ENCODE data around the gene F13B. TPM values are rescaled to one million over a fixed set of nuclear protein-coding genes. Genes with fewer than 3 reads are reported as not detected.
A peak's percentile ranks its signal among the peaks of the same experiment; 100 is the strongest.
"Not testable (repeated sequence)": the region's sequence is repeated elsewhere in the genome, so short reads cannot be mapped to it uniquely, and the experiment has no call there.

F13B gene
- total RNA-seq, 1 donor from 2014 or later, result not detected

DNA sequence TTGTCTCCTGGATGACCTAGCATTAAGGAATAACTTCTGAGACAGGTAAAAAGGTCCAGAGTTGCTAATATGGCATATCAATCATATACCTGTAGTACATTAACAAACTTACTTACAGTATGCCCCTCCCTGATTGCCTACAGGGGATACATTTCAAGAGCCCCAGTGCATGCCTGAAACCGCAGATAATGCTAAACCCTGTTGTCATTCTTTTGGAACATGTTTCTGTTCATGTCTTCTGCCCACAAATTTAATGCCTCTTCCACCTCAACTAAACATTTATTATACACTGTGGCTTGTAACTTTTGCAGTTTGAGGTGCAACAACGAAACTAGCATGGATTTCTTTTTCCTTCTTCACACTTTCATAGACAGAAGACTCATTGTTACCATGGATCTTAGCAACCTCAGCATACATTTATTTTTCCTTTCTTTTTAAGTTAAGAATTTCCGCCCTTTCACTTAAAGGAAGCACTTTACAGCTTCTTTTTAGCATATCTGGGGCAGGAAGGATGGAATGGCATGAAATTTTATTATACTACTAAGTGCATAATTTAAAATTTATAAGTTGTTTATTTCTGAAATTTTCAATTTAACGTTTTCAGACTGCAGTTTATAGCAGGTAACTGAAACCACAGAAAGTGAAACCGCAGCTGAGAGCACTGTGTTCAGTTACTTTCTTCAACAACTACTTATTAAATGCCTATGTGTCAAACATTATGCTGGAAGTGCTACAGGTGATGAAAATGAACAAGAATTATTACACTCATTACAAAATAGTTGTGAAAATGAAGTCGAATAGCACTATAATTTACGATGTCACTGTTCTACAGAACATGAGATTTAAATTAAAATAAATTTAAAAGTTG, 25.3 kb downstream of the F13B start:
- DNase-seq, result no peak

DNA sequence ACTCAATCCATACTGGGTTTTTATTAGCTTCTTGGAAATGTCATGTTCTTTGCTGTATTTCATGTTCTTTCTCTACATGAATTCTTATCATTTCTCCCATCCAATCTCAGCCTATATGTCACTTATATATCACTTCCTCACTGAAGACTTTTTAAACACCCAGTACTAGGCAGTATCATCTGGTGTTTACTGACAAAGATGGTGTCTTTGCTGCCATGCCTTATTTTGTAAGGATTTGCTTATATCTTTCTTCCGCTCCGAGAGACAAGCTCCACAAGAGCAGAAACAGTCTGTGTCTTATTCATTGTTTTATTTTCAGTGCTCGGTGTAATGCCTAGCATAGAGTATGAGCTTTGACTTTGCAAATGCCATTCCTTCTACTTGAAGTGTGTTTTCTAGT, 30.2 kb downstream of the F13B start:
- DNase-seq, result no peak

DNA sequence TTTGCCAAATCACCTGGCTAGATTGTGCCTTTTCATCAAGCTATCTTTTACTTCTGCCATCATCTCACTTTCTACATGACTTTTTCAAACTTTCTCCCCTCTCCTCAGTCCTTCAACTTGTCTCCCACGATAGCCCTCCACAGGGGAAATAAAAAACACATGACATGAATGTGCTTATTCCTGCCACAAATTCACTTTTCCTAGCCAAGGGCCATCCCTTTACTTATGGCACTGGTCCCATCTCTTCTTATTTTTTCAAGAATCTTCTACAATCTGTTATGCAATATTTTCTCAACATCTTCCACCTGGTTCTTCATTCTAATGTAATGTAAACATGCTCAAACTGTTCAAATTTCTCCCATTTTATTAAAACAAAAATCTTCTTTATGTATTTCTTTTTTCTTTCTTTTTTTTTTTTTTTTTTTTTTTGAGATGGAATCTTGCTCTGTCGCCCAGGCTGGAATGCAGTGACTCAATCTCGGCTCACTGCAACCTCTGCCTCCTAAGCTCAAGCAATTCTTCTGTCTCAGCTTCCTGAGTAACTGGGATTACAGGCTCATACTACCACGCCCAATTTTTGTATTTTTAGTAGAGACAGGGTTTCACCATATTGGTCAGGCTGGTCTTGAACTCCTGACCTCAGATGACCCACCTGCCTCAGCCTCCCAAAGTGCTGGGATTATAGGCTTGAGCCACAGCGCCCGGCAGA, 32.3 kb downstream of the F13B start:
- DNase-seq, result not testable (repeated sequence)

DNA sequence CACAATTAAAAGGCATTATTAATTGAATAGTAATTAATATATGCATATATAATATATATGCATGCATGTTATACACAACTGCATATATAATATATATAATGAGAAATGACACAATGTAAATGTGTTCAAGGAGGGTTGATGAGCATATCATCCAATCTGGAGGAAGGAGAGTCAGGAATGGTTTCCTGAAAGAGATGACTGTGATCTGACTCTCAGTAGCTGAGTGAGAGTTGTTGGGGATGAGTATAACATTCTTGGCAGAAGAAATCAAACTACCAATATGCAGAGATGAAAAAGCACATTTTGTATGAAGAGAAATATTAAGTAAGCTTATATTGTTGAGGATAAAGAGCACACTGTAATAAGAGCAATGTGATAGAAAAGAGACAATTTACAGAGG, 37.3 kb downstream of the F13B start:
- DNase-seq, result no peak

DNA sequence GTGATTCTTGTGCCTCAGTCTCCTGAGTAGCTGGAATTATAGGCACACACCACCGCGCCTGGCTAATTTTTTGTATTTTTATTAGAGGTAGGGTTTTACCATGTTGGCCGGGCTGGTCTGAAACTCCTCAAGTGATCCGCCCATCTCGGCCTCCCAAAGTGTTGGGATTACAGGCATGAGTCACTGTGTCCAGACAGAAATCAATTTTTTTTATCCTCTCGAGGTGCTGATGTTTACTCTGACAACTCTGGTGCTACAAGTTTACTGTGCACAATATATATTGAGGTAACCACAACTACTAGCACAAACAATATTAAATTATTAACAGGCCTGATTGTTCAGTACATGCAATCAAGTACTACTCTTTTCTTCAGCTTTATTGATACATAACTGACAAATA, 39.7 kb downstream of the F13B start:
- DNase-seq, result no peak

DNA sequence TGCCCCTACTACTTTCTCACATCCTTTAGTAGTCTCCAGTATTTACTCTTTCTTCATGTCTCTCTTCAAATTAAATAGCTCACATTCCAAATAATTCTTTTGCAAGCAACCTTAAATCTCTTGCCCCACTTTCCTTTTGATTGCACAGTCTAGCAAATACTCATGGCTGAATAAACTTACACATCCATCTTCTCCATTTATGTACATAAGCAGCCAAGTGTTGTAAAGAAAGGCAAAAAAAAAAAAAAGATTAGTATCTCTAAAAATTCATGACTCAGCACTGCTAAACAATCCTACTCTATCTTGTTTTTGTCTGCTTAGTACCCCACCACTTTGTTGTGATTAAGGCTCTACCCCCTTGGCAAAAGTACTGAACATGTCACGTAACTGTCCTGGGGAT, 42.6 kb downstream of the F13B start:
- DNase-seq, result no peak

DNA sequence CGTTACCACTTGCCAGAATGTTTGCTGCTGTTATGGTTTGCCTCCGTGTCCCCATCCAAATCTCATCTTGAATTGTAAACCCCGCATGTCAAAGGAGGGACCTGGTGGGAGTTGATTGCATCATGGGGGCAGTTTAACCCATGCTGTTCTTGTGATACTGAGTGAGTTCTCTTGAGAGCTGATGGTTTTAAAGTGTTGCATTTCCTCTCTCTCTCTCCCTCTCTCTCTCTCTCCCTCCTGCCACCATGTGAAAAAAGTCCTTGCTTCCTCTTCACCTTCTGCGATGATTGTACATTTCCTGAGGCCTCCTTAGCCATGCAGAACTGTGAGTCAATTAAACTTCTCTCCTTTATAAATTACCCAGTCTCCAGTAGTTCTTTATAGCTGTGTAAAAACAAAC, 45.3 kb downstream of the F13B start:
- no peak for DNase-seq

DNA sequence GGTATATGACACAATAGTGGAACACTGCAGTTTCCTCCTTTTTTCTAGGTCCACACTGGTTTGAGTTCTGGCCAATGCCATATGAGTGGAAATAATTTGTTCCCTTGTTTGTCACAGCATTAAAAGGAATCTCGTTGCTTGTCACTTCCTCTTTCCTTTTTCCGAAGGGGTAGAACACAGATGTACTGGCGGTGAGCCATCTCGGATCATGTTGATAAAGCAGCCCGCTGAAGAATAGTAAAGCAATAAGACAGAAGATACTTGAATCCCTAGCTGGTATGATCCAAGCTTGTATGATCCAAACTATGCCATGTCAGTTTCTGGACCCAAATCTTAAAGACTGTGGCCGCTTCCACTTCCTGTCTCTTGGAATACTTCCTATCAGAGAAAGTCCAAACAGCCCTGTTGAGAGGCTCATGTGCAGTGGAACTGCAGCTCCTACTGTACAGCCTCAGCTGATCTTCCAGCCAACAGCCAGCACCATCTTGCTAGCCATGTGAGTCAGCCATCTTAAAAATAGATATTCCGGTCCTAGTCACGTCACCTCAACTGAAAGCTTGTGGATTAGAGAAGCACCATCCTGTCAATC, 49.4 kb downstream of the F13B start:
- peak; percentile 68 for DNase-seq

DNA sequence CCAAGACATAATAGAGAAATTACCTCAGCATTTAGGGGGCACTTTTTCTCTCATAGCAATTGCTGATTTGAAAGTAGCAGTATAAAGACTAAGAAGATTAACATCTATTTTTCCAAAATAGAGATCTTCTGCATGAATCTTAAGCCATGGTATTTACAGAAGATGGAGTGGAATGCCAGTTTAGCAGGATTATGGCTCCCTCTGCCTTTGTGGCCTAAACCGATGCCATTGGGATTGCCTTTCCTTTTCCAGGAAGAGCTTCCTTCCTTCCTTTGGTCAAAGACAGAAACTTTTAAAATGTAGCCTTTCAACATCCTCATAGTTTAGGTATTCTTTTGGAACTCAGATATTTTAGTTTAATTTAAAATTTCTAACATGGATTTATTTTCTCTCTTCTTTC, 50.3 kb downstream of the F13B start:
- no peak for DNase-seq

DNA sequence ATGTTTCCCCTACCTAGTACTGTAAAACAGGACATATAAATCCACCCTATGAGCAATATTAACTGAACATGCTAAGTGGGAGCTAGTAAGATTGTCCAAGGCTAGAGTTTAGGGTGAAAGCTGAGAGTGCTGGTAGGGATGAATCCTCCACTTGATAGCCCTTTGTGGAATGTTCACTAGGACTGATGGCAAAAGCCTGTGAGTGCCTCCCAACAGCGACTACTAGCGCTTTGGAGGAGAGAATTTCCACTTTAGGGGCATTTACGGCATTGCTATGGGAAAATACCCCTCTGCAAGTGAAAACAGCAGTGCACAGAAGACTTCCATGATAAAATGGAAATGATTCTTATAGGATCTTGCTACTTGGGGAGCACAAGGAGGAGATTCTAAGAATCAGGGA, 53.8 kb downstream of the F13B start:
- no peak for DNase-seq

DNA sequence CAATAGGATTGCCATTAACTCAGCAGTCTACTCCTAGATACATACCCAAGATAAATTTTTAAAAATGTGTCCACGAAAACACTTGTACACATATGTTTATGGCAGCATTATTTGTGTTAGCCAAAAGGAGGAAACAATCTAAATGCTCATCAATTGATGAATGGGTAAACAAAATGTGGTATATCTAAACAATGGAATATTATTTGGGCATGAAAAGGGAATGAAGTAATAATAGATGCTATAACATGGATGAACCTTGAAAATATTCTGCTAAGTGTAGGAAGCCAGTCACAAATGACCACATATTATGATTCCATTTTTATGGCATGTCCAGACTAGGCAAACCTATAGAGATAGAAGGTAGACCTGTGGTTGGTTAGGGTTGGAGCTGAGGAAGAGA, 55.4 kb downstream of the F13B start:
- DNase-seq, result no peak

DNA sequence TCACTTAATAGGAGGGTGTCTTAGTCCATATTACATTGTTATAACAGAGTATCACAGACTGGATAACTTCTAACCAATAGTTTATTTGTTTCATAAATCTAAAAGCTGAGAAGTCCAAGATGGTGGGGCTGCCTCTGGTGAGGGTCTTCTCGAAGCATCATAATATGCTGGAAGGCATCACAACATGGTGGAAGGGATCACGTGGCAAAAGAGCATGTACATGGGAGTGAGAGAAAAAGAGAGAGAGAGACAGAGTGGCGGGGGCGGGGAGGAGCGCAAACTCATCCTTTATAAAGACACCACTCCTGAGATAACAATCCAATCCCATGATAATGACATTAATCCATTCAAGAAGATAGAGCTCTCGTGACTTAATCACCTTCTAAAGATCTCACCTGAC, 58.2 kb downstream of the F13B start:
- DNase-seq, result no peak

DNA sequence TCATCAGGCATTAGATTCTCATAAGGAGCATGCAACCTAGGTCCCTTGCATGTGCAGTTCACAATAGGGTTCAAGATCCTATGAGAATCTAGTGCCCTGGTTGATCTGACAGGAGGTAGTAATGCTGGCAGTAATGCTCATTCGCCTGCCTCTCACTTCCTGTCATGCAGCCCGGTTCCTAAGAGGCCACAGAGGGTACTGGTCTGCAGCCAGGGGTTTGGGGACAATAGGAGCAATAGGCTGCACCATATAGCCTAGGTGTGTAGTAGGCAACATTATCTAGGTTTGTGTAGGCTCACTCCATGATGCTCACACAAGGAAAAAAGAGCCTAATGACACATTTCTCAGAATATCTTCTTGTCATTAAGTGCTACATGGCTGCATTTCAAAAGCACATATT, 63.9 kb downstream of the F13B start:
- no peak for DNase-seq

DNA sequence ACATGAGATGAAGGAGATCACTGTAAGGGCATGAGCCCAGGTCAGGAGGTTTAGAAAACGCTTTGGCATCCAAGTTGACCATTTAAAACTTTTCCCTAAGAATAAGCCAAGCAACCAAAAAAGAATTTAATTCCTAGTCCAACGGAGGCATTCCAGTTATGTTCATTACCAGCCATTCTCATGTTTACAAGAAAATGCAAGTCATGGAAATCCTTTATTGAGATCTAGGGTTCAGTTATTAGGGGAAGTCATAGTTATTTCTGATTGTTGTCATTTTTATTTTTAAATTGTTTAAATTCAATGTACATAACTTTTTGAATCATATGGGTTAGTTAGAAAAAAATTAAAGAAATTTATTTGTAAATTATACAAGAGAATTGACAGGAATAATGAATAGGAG, 65.2 kb downstream of the F13B start:
- DNase-seq, result no peak

DNA sequence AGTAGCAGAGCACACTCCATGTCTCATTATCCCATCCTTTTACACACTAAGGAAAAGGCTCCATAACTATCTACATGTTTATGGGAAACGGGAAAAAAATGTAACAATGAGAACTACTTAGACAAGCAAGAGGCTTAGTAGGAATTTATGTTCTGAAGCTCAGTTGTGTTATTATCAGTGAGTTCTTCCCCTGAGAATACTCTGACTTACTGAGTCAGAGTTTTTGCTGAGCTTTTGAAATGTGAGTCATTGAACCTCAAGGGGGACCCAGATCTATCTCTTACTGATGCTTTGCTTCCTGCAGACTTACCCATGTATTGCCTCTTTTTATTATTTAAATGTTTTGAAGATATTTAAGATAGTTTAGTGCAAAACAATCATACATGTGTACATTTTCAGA, 69.6 kb downstream of the F13B start:
- DNase-seq, result no peak

DNA sequence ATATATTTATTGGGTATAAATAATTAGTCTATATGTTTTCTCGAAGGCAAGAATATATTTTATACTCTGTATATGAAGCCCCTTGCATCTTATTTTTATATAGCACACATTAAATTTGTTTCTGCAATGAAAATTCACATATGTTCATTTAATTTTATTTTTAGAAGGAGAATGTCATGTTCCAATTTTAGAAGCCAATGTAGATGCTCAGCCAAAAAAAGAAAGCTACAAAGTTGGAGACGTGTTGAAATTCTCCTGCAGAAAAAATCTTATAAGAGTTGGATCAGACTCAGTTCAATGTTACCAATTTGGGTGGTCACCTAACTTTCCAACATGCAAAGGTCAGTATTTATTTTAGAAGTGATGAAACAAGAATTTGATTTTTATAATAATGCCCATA, 73.1 kb downstream of the F13B start:
- DNase-seq, result no peak

DNA sequence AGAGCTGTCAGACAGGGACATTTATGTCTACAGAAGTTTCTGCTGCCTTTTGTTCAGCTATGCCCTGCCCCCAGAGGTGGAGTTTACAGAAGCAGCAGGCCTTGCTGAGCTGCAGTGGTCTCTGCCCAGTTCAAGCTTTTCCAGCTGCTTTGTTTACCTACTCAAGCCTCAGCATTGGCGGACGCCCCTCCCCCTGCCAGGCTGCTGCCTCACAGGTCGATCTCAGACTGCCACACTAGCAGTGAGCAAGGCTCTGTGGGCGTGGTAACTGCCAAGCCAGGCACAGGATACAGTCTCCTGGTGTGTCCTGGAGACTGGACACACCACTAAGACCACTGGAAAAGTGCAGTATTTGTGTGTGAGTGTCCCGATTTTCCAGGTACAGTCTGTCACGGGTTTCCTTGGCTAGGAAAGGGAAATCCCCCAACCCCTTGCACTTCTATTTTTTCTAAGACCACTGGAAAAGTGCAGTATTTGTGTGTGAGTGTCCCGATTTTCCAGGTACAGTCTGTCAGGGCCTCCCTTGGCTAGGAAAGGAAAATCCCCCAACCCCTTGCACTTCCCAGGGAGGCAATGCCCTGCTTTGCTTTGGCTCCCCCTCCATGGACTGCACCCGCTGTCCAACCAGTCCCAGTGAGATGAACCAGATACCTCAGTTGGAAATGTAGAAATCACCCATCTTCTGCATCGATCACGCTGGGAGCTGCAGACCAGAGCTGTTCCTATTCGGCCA, 75.0 kb downstream of the F13B start:
- not testable (repeated sequence) for DNase-seq

Other genes with a start within 250 kb of the F13B start
- gene CFHR1, start 247.5 kb downstream of the F13B start, total RNA-seq, result not detected in 2 replicates
- gene CFHR4, start 179.2 kb downstream of the F13B start, total RNA-seq, result not detected in 2 replicates
- not detected in 2 replicates for gene CFHR2, start 123.5 kb downstream of the F13B start, total RNA-seq
- not detected in 2 replicates for gene CFHR5, start 89.7 kb downstream of the F13B start, total RNA-seq
- 12.3 and 80.6 TPM in 2 replicates for gene ASPM, start 79.4 kb upstream of the F13B start, total RNA-seq
- 8.5 and 9.4 TPM in 2 replicates for gene ZBTB41, start 134.0 kb upstream of the F13B start, total RNA-seq
- under 0.01 TPM in 1 of 2 replicates, not detected in the other for gene CRB1, start 201.0 kb upstream of the F13B start, total RNA-seq